Activated CD4-positive, alpha-beta T cell treated with anti-CD3 and anti-CD28 coated beads for 4 hours (primary cell): ENCODE data around the gene RTCA.
"Not testable (repeated sequence)": the region's sequence is repeated elsewhere in the genome, so short reads cannot be mapped to it uniquely, and the experiment has no call there.

Experiments used
- DNase-seq, 2 donors: peaks; one replicate each; pipeline ENCODE4 v3.0.0-alpha.2; 2020

The RTCA gene

GRCh38 chr1:100309863-100310262, 43.8 kb downstream of the RTCA start:
- no peak for DNase-seq

- DNase-seq, result no peak
These were observed 47.4 kb downstream of the RTCA start for GRCh38 chr1:100313382-100313781.

- DNase-seq, result no peak
These were observed 50.6 kb downstream of the RTCA start for GRCh38 chr1:100316622-100317021.

GRCh38 chr1:100320311-100321099, 54.5 kb downstream of the RTCA start:
- DNase-seq, result no peak

- DNase-seq, result no peak
These were observed 55.1 kb downstream of the RTCA start for GRCh38 chr1:100321100-100321493.

GRCh38 chr1:100321506-100321905, 55.5 kb downstream of the RTCA start:
- no peak for DNase-seq

GRCh38 chr1:100322436-100323211, 56.6 kb downstream of the RTCA start:
- no peak for DNase-seq

- DNase-seq, result no peak
These were observed 57.5 kb downstream of the RTCA start for GRCh38 chr1:100323419-100324106.

GRCh38 chr1:100325415-100326324, 59.7 kb downstream of the RTCA start:
- no peak for DNase-seq

GRCh38 chr1:100326325-100326670, 60.3 kb downstream of the RTCA start:
- DNase-seq, result not testable (repeated sequence)

GRCh38 chr1:100328133-100328532, 62.1 kb downstream of the RTCA start:
- no peak for DNase-seq

- DNase-seq, result not testable (repeated sequence)
These were observed 65.1 kb downstream of the RTCA start for GRCh38 chr1:100331146-100331545.

GRCh38 chr1:100332331-100332730, 66.3 kb downstream of the RTCA start:
- no peak for DNase-seq

GRCh38 chr1:100335436-100335835, 69.4 kb downstream of the RTCA start:
- DNase-seq, result no peak

GRCh38 chr1:100337878-100338277, 71.9 kb downstream of the RTCA start:
- DNase-seq, result not testable (repeated sequence)

GRCh38 chr1:100339735-100340134, 73.7 kb downstream of the RTCA start:
- not testable (repeated sequence) for DNase-seq

GRCh38 chr1:100340494-100340893, 74.5 kb downstream of the RTCA start:
- DNase-seq, result no peak

GRCh38 chr1:100342348-100342747, 76.3 kb downstream of the RTCA start:
- no peak for DNase-seq
